GM12878 (cell line): ENCODE measurements around the gene ATP1B1. TPM values are rescaled to one million over a fixed set of nuclear protein-coding genes. Genes with fewer than 3 reads are reported as not detected.

ENCODE experiments used
- CREM ChIP-seq: IDR thresholded peaks from 2 replicates; pipeline ENCODE4 v1.6.1; 2014; ENCODE audit warnings: antibody characterized with exemption, low read depth
- CTCF ChIP-seq, 3 experiments: IDR thresholded peaks in 2 of 3; conservative IDR thresholded peaks in 1 of 3; 2 replicates each; pipeline ENCODE4 v1.5.1; 2011; ENCODE audit warnings: low read depth in 3 of 3, low read length in 3 of 3, mild to moderate bottlenecking in 3 of 3, control low read depth in 2 of 3, moderate library complexity in 2 of 3, inconsistent platforms in 1 of 3, mixed read lengths in 1 of 3; ENCODE audit not compliant: control insufficient read depth in 2 of 3, insufficient read depth in 1 of 3; ENCODE audit errors: extremely low read depth in 1 of 3
- KAT2A ChIP-seq: conservative IDR thresholded peaks from 2 replicates; pipeline ENCODE4 v1.6.1; 2011; ENCODE audit warnings: low read depth, low read length; ENCODE audit not compliant: control insufficient read depth
- NFIC ChIP-seq: IDR thresholded peaks from 2 replicates; pipeline ENCODE4 v1.6.1; 2012; ENCODE audit warnings: low read depth, mild to moderate bottlenecking, inconsistent platforms, low read length, moderate library complexity
- NFXL1 ChIP-seq: fragments of 450-650 bp; IDR thresholded peaks from 2 replicates; pipeline ENCODE4 v1.6.1; 2017; ENCODE audit warnings: antibody characterized with exemption, mild to moderate bottlenecking, borderline replicate concordance
- RELA ChIP-seq: fragments of 450-650 bp; IDR thresholded peaks from 2 replicates; pipeline ENCODE4 v1.8.0; 2014; ENCODE audit warnings: borderline replicate concordance; ENCODE audit not compliant: partially characterized antibody
- REST ChIP-seq: IDR thresholded peaks from 2 replicates; pipeline ENCODE4 v1.6.1; 2012; ENCODE audit warnings: mild to moderate bottlenecking, low read depth, low read length
- TCF12 ChIP-seq: IDR thresholded peaks from 2 replicates; pipeline ENCODE4 v1.6.1; 2011; ENCODE audit warnings: low read depth, mild to moderate bottlenecking, low read length
- ZBTB33 ChIP-seq: fragments of 450-650 bp; IDR thresholded peaks from 2 replicates; pipeline ENCODE4 v1.6.1; 2017; ENCODE audit warnings: mild to moderate bottlenecking
- ZNF217 ChIP-seq: fragments of 450-650 bp; IDR thresholded peaks from 2 replicates; pipeline ENCODE4 v1.6.1; 2017; ENCODE audit warnings: antibody characterized with exemption, mild to moderate bottlenecking
- polyA plus RNA-seq, 11 experiments: library from polyadenylated mRNA; depleted of rRNA in 4 of 11; unstranded in 6 of 11; stranded (reverse) in 5 of 11; fragments of >200 nt; fragmentation: Nextera tagmentation in 4 of 11; fragmentation: Illumina TruSeq in 1 of 11; extraction: Ambion mirVana in 4 of 11; extraction: Trizol in 1 of 11; gene quantifications; 1 replicate in 1 of 11; 2 replicates in 10 of 11; pipeline versions ENCODE4 v1.2.1 to v1.2.3, GENCODE V29; 2011 to 2016; ENCODE audit warnings: inconsistent platforms in 2 of 11, missing spikeins in 2 of 11, low read depth in 1 of 11
- total RNA-seq, 4 experiments: library from RNA; depleted of rRNA in 3 of 4; stranded (reverse); fragments of >200 nt in 3 of 4; fragmentation: Illumina TruSeq in 1 of 4; extraction: Trizol in 1 of 4; gene quantifications; 2 replicates each; pipeline versions ENCODE4 v1.2.1 to v1.2.3, GENCODE V29; 2013 to 2021
- TF ChIP-seq, protein P1 (sequence below): fragments of 450-650 bp; IDR thresholded peaks from 2 replicates; pipeline ENCODE4 v1.6.1; 2016; ENCODE audit warnings: mild to moderate bottlenecking
- TF ChIP-seq, protein P2 (sequence below): IDR thresholded peaks from 2 replicates; pipeline ENCODE4 v1.6.1; 2012; ENCODE audit warnings: low read depth, low read length, improper control_type of control experiment
- TF ChIP-seq, protein P3 (sequence below): fragments of 150-350 bp; IDR thresholded peaks from 2 replicates; pipeline ENCODE4 v1.6.1; 2016; ENCODE audit warnings: low read depth, low read length

ATP1B1 gene
- total and polyA plus RNA-seq, 10 of the 15 experiments (the other 5 are each of a cell fraction or from before 2014, with no cell fraction given): 0.84 to 14.0 (median 1.4) TPM

DNA sequence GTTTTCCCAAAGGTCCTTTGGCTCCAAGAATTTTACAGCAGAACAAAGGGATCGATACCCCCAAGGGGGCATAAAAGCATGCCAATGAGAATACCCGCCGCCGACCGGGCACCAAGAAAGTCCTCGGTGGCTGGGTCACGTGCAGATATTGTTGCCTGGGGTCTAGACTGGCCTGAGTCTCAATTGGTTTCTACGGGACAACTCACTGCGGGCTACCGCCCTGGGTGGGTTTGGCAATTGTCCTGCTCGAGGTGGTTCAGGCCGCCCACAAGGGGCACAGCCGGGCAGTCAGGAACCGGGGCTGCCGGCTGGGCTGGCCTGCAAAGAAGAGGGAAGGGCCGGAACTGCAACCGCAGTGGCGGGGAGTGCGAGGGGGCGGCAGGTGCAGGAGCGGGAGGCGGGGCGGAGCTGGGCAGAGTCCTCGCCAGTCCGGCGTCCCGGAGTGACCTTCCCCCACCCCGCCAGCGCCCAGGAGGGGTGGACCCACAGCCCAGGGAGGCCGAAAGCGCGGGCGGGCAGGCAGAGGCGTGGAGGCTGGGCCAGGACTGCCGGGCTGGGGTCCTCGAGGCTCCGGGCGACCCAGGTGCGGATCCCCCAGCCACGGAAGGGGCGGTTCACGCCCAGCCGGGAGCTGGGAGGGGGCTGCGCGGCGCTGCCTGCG is 926 bp upstream of the ATP1B1 start (continued):
- no peak for TF ChIP-seq REST
- TF ChIP-seq KAT2A: no peak
- no peak for TF ChIP-seq NFIC
- TF ChIP-seq, protein P1, sequence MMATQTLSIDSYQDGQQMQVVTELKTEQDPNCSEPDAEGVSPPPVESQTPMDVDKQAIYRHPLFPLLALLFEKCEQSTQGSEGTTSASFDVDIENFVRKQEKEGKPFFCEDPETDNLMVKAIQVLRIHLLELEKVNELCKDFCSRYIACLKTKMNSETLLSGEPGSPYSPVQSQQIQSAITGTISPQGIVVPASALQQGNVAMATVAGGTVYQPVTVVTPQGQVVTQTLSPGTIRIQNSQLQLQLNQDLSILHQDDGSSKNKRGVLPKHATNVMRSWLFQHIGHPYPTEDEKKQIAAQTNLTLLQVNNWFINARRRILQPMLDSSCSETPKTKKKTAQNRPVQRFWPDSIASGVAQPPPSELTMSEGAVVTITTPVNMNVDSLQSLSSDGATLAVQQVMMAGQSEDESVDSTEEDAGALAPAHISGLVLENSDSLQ: no peak
- TF ChIP-seq CTCF (IDR thresholded peaks at IDR 0.05 in 2 of 3, conservative IDR thresholded peaks at IDR 0.05 in 1 of 3; ENCODE audit: control insufficient read depth in 2 of 3, extremely low read depth in 1 of 3, insufficient read depth in 1 of 3, low read depth in 3 of 3, low read length in 3 of 3): no peak
- no peak for TF ChIP-seq NFXL1
- TF ChIP-seq, protein P2, sequence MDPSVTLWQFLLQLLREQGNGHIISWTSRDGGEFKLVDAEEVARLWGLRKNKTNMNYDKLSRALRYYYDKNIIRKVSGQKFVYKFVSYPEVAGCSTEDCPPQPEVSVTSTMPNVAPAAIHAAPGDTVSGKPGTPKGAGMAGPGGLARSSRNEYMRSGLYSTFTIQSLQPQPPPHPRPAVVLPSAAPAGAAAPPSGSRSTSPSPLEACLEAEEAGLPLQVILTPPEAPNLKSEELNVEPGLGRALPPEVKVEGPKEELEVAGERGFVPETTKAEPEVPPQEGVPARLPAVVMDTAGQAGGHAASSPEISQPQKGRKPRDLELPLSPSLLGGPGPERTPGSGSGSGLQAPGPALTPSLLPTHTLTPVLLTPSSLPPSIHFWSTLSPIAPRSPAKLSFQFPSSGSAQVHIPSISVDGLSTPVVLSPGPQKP: no peak
- no peak for TF ChIP-seq CREM
- TF ChIP-seq ZBTB33: no peak
- 0 out of 2 replicates have a peak, but pooled peaks have one; percentile 43 for TF ChIP-seq TCF12
- TF ChIP-seq, protein P3, sequence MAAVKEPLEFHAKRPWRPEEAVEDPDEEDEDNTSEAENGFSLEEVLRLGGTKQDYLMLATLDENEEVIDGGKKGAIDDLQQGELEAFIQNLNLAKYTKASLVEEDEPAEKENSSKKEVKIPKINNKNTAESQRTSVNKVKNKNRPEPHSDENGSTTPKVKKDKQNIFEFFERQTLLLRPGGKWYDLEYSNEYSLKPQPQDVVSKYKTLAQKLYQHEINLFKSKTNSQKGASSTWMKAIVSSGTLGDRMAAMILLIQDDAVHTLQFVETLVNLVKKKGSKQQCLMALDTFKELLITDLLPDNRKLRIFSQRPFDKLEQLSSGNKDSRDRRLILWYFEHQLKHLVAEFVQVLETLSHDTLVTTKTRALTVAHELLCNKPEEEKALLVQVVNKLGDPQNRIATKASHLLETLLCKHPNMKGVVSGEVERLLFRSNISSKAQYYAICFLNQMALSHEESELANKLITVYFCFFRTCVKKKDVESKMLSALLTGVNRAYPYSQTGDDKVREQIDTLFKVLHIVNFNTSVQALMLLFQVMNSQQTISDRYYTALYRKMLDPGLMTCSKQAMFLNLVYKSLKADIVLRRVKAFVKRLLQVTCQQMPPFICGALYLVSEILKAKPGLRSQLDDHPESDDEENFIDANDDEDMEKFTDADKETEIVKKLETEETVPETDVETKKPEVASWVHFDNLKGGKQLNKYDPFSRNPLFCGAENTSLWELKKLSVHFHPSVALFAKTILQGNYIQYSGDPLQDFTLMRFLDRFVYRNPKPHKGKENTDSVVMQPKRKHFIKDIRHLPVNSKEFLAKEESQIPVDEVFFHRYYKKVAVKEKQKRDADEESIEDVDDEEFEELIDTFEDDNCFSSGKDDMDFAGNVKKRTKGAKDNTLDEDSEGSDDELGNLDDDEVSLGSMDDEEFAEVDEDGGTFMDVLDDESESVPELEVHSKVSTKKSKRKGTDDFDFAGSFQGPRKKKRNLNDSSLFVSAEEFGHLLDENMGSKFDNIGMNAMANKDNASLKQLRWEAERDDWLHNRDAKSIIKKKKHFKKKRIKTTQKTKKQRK: no peak
- TF ChIP-seq ZNF217: no peak; the same call in 1 of the 2 replicates
- no peak for TF ChIP-seq RELA
